BJ (cell line): Measurements from ENCODE around the gene C3orf20. TPM values are rescaled to one million over a fixed set of nuclear protein-coding genes. Genes with fewer than 3 reads are reported as not detected.

Source experiments
- CTCF ChIA-PET: fragments of 350-600 bp; formaldehyde crosslinking; extraction: SDS; loops from one replicate; lab custom pipeline; 2021; ENCODE audit warnings: antibody characterized with exemption, inconsistent platforms; lab: Yijun Ruan, JAX
- POLR2A ChIA-PET: fragments of 300-600 bp; sonication (Branson Sonifier 250); formaldehyde crosslinking; extraction: SDS; loops from one replicate; lab custom pipeline; 2021; ENCODE audit warnings: antibody characterized with exemption; lab: Charles Lee
- DNase-seq: peaks from one replicate; pipeline ENCODE4 v3.0.0-alpha.2; 2011; ENCODE audit warnings: low read depth
- H3K27me3 ChIP-seq: 2 replicates; pipeline ENCODE4 v1.6.0; 2011; ENCODE audit warnings: low read length; ENCODE audit not compliant: control insufficient read depth, insufficient read depth
- H3K36me3 ChIP-seq: 2 replicates; pipeline ENCODE4 v1.5.1; 2011; ENCODE audit warnings: low read length; ENCODE audit not compliant: control insufficient read depth, insufficient read depth
- H3K4me3 ChIP-seq: 2 replicates; pipeline ENCODE4 v1.5.1; 2011; ENCODE audit warnings: low read depth, mild to moderate bottlenecking, control low read depth, low read length
- polyA plus RNA-seq: library from polyadenylated mRNA; depleted of rRNA; stranded (reverse); fragments of >200 nt; gene quantifications from 2 replicates; pipeline ENCODE4 v1.2.3, GENCODE V29; 2011
- TF ChIP-seq, protein P1 (sequence below): IDR thresholded peaks from 2 replicates; pipeline ENCODE4 v1.5.1; 2011; ENCODE audit warnings: low read depth, mild to moderate bottlenecking, control low read depth, inconsistent platforms, low read length, moderate library complexity; ENCODE audit not compliant: insufficient read depth

C3orf20 gene
- polyA plus RNA-seq, 1 experiment = not detected

DNA sequence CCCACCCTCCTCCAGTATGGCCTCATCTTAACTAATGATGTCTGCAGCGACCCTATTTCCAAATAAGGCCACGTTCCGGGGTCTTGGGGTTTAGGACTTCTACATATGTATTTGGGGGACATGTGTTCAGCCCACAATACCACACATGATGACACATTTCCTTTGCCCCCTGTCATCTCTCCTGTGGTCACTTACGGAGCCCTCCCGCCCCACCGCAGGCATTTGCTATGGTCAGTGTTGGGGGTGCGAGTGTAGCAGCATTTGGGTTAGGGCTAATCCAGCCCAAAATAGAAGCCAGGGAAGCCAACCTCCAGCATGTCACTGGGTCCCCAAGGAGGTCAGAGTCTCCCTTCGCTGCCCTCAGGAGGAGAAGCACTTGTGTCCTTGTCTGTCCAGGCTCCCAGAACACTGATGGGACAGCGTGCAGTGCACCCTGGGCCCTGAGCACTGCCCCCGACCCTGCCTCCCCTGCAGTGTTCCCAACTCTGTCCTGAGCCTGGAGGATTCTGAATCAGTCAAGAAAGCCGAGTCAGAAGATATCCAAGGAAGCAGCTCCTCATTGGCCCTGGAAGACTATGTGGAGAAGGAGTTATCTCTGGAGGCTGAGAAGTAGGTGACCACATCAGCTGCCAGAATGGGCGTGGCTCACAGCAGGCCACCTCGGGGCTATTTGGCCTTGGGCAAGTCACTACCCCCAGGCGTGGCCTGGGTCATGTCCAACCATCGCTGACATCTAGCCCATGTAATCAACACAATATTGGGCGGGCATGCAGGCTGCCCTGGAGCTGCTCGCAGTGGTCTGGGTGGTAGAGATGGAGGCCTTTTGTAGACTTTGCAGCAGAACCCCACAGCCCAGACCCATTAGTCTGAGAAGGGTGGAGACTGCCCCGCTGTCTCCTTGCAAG lies 96.9 kb downstream of the C3orf20 start:
- TF ChIP-seq, protein P1, sequence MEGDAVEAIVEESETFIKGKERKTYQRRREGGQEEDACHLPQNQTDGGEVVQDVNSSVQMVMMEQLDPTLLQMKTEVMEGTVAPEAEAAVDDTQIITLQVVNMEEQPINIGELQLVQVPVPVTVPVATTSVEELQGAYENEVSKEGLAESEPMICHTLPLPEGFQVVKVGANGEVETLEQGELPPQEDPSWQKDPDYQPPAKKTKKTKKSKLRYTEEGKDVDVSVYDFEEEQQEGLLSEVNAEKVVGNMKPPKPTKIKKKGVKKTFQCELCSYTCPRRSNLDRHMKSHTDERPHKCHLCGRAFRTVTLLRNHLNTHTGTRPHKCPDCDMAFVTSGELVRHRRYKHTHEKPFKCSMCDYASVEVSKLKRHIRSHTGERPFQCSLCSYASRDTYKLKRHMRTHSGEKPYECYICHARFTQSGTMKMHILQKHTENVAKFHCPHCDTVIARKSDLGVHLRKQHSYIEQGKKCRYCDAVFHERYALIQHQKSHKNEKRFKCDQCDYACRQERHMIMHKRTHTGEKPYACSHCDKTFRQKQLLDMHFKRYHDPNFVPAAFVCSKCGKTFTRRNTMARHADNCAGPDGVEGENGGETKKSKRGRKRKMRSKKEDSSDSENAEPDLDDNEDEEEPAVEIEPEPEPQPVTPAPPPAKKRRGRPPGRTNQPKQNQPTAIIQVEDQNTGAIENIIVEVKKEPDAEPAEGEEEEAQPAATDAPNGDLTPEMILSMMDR = no peak
- no peak overlapping the region for H3K4me3 ChIP-seq
- POLR2A ChIA-PET = no interaction called here
- no peaks in the 10 kb centered on the region for H3K27me3 ChIP-seq
- CTCF ChIA-PET = interaction anchor here (1.3 kb wide), 1 partner anchor 9 kb away, joined by 3 read pairs; no protein-coding TSS in a partner anchor
- H3K36me3 ChIP-seq = no peaks in the 10 kb centered on the region
- DNase-seq = no peak

DNA sequence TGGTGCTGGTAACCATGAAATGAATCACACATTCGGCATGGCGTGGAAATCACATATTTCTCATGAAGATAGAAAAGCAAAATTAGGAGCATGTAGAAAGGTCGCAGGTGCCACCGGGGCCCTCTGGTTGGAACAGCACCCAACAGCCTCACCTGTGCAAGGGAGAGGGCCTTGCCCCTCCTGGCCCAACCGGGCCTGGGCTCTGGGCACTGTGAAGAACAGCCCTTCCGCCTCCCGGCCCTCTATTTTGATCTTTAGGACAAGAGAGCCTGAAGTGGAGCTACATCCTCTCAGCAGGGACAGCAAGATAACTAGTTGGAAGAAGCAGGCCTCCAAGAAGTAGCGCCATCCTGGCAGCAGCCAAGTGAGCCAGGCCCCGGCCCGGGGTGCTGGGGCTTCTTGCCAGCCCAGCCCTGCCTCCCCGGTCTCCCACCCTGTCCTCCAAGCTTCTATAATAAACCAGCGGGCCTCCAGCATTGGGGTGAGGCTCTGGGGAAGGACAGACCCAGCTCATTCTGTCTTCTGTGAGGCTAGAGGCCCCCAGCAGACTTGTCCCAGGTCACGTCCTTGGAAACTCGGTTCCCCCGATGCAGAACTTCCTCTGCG lies 97.7 kb downstream of the C3orf20 start:
- Histone ChIP-seq H3K36me3 (no peaks in the 10 kb centered on the region), H3K27me3 (no peaks in the 10 kb centered on the region), H3K4me3 (no peak overlapping the region)
- POLR2A ChIA-PET = no interaction called here
- DNase-seq = no peak
- TF ChIP-seq, protein P1 = no peak
- CTCF ChIA-PET = interaction anchor here (1.3 kb wide), 1 partner anchor 8 kb away, joined by 3 read pairs; no protein-coding TSS in a partner anchor

DNA sequence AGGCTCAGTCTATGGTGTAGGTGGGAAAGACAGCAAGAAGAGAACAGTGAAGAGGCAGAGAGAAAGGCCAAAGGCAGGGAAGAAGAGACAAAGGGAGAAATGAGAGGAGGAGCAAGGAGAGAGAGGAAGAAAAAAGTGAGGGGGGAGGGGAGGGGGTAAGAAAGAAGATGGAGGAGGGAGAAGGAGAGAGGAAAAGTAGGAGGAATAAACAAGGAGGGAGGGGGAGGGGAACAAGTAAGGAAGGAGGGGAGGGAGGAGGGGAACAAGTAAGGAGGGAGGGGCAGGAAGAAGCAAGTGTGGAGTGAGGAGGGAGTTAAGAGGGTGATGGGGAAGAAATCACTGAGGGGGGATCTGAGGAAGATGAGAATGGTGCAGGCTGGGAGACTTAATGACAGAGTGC lies 98.3 kb downstream of the C3orf20 start:
- TF ChIP-seq, protein P1 = no peak
- ChIA-PET CTCF (no interaction called here), POLR2A (no interaction called here)
- Histone ChIP-seq H3K4me3 (no peak overlapping the region), H3K36me3 (no peaks in the 10 kb centered on the region), H3K27me3 (no peaks in the 10 kb centered on the region)
- no peak for DNase-seq

DNA sequence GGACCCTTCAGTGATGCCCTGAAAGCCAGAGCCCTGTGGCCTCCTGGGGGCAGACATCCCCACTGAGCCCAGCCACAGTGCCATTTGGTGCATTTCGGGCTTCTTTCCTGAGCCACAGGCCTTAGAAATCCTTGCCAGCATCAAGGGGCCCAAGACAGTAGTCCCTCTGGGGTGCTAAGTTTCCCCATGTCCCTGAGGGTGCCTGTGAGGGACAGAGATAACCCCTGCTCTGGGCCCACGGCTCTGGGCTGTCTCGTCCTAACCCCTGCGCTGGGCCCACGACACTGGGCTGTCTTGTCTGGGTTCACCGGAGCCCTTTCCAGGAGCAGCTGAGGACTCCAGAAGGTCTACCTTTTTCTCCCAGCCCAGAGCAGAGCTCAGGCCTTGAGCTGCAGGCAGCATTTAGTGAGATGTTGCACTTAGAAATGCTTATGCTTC lies 98.8 kb downstream of the C3orf20 start:
- no peaks in the 10 kb centered on the region for H3K27me3 ChIP-seq
- POLR2A ChIA-PET = no interaction called here
- no peaks in the 10 kb centered on the region for H3K36me3 ChIP-seq
- no peak overlapping the region for H3K4me3 ChIP-seq
- no peak for DNase-seq
- TF ChIP-seq, protein P1 = no peak
- CTCF ChIA-PET = no interaction called here

DNA sequence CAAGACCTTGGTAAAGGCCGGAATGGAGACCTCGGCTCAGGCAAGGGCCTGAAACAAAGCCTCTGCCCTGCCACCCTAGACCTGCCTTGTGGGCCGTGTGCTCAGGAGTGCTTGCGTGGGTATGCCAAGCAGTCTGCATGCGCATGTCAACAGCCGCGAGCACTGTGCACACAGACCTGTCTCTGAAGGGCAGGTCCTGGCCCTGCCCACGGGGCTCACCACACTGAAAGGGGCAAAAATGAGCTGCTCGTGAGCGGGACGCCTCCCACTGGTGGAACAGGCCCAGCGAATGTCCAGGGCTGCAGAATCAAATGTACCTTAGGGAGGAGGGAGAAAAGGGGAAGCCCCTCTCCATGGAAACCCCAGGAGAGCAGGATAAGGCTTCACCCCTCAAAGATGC lies 99.5 kb downstream of the C3orf20 start:
- ChIA-PET CTCF (no interaction called here), POLR2A (no interaction called here)
- Histone ChIP-seq H3K27me3 (no peaks in the 10 kb centered on the region), H3K4me3 (no peak overlapping the region), H3K36me3 (no peaks in the 10 kb centered on the region)
- TF ChIP-seq, protein P1 = no peak
- DNase-seq = no peak
